SHP77 (cell line): ENCODE measurements around the gene KANSL1L.

Source experiments
- DNase-seq, 2 experiments: peaks; one replicate each; lab custom pipeline; 2025; lab: John Stamatoyannopoulos, UW

Gene KANSL1L

GRCh38 chr2:210086292-210086691 lies 84.9 kb downstream of the KANSL1L start:
- no peak for DNase-seq

GRCh38 chr2:210072922-210073509 lies 98.2 kb downstream of the KANSL1L start:
- DNase-seq: peak in 1 of 2 experiments; percentile 18

GRCh38 chr2:210072493-210072892 lies 98.7 kb downstream of the KANSL1L start:
- DNase-seq: no peak

- no peak for DNase-seq
Measured at GRCh38 chr2:210063306-210063705, 107.9 kb downstream of the KANSL1L start.

GRCh38 chr2:210055825-210056224 lies 115.4 kb downstream of the KANSL1L start:
- DNase-seq: no peak

GRCh38 chr2:210054696-210055095 lies 116.5 kb downstream of the KANSL1L start:
- DNase-seq: no peak

GRCh38 chr2:210050885-210051284 lies 120.3 kb downstream of the KANSL1L start:
- no peak for DNase-seq

- DNase-seq: no peak
Measured at GRCh38 chr2:210049831-210050230, 121.4 kb downstream of the KANSL1L start.

- DNase-seq: no peak
Measured at GRCh38 chr2:210046851-210047500, 124.2 kb downstream of the KANSL1L start.

GRCh38 chr2:210038078-210038477 lies 133.1 kb downstream of the KANSL1L start:
- no peak for DNase-seq

GRCh38 chr2:210035679-210036078 lies 135.5 kb downstream of the KANSL1L start:
- no peak for DNase-seq

- DNase-seq: no peak
Measured at GRCh38 chr2:210034087-210034683, 137.0 kb downstream of the KANSL1L start.

GRCh38 chr2:210028178-210028577 lies 143.0 kb downstream of the KANSL1L start:
- no peak for DNase-seq

GRCh38 chr2:210027608-210028007 lies 143.6 kb downstream of the KANSL1L start:
- no peak for DNase-seq

- DNase-seq: no peak
Measured at GRCh38 chr2:210022824-210023223, 148.4 kb downstream of the KANSL1L start.

- DNase-seq: no peak
Measured at GRCh38 chr2:210020138-210020537, 151.1 kb downstream of the KANSL1L start.

GRCh38 chr2:210009896-210010295 lies 161.3 kb downstream of the KANSL1L start:
- DNase-seq: no peak

GRCh38 chr2:210009126-210009525 lies 162.1 kb downstream of the KANSL1L start:
- DNase-seq: no peak

- no peak for DNase-seq
Measured at GRCh38 chr2:210007895-210008294, 163.3 kb downstream of the KANSL1L start.

- no peak for DNase-seq
Measured at GRCh38 chr2:210004881-210005280, 166.3 kb downstream of the KANSL1L start.

- no peak for DNase-seq
Measured at GRCh38 chr2:210003359-210003758, 167.8 kb downstream of the KANSL1L start.

GRCh38 chr2:210002158-210003157 lies 168.8 kb downstream of the KANSL1L start, which contains the start of gene RPE:
TSS of gene RPE (plus strand) at chr2:210002638. CDS start at chr2:210002662, 24 bp downstream.
- peak; percentile 85 to 95 for DNase-seq
